ENCODE results near the gene SAC3D1. TPM values are rescaled to one million over a fixed set of nuclear protein-coding genes. Genes with fewer than 3 reads are reported as not detected.

The SAC3D1 gene
- total and polyA plus RNA-seq, 8 donors = 1.8 to 97.6 (median 11.7) TPM

- Histone ChIP-seq H3K4me1 (peaks cover 14 to 32% (median 23%) of the 10 kb centered on the region in 4 donors), H3K27me3 (no peaks in the 10 kb centered on the region), H3K9me3 (no peaks in the 10 kb centered on the region), H3K4me3 (no peak overlapping the region), H3K27ac (no peak overlapping the region), H3K36me3 (peaks cover 22 to 54% (median 48%) of the 10 kb centered on the region in 4 donors)
- no peak for DNase-seq
- no peak for TF ChIP-seq EP300 (IDR thresholded peaks at IDR 0.05)
- no peak for TF ChIP-seq CTCF (IDR thresholded peaks at IDR 0.05)
- no peak for TF ChIP-seq POLR2AphosphoS5 (IDR thresholded peaks at IDR 0.05)
- no peak for TF ChIP-seq POLR2A (IDR thresholded peaks at IDR 0.05)
- WGBS, 5 donors = 90 to 97% (median 93%) methylated on average over 7 to 9 of the region's 9 CpGs
- intact Hi-C loops (cut with DNase I; ENCODE audit: low total_unique reads) = no loop called here
Observed at GRCh38 chr11:65086809-65087208, 45.8 kb downstream of the SAC3D1 start.

GRCh38 chr11:65087216-65087615, 46.2 kb downstream of the SAC3D1 start:
- DNase-seq = no peak
- Histone ChIP-seq H3K27ac (no peak overlapping the region), H3K4me3 (no peak overlapping the region), H3K36me3 (peaks cover 22 to 54% (median 48%) of the 10 kb centered on the region in 4 donors), H3K4me1 (peaks cover 14 to 32% (median 23%) of the 10 kb centered on the region in 4 donors), H3K9me3 (no peaks in the 10 kb centered on the region), H3K27me3 (no peaks in the 10 kb centered on the region)
- 83 to 92% (median 86%) methylated on average over 11 of the region's 11 CpGs for WGBS, 5 donors
- intact Hi-C loops (cut with DNase I; ENCODE audit: low total_unique reads) = no loop called here
- TF ChIP-seq CTCF (IDR thresholded peaks at IDR 0.05) (no peak), POLR2AphosphoS5 (IDR thresholded peaks at IDR 0.05) (no peak), EP300 (IDR thresholded peaks at IDR 0.05) (no peak), POLR2A (IDR thresholded peaks at IDR 0.05) (no peak)

- no peak overlapping the region for H3K4me3 ChIP-seq
- peaks cover 22 to 54% (median 48%) of the 10 kb centered on the region in 4 donors for H3K36me3 ChIP-seq
- DNase-seq = no peak
- no peaks in the 10 kb centered on the region for H3K27me3 ChIP-seq
- intact Hi-C loops (cut with DNase I; ENCODE audit: low total_unique reads) = no loop called here
- TF ChIP-seq POLR2A (IDR thresholded peaks at IDR 0.05) (no peak), CTCF (IDR thresholded peaks at IDR 0.05) (no peak), POLR2AphosphoS5 (IDR thresholded peaks at IDR 0.05) (no peak), EP300 (IDR thresholded peaks at IDR 0.05) (no peak)
- no peak overlapping the region for H3K27ac ChIP-seq
- WGBS, 5 donors = 92 to 99% (median 97%) methylated on average over 8 to 15 of the region's 15 CpGs
- no peaks in the 10 kb centered on the region for H3K9me3 ChIP-seq
- H3K4me1 ChIP-seq = peaks cover 14 to 29% (median 23%) of the 10 kb centered on the region in 4 donors
Observed at GRCh38 chr11:65087827-65088226, 46.8 kb downstream of the SAC3D1 start.

- H3K4me1 ChIP-seq = peaks cover 7 to 17% (median 12%) of the 10 kb centered on the region in 4 donors
- no peaks in the 10 kb centered on the region for H3K9me3 ChIP-seq
- TF ChIP-seq EP300 (IDR thresholded peaks at IDR 0.05) (no peak), POLR2A (IDR thresholded peaks at IDR 0.05) (no peak), POLR2AphosphoS5 (IDR thresholded peaks at IDR 0.05) (no peak), CTCF (IDR thresholded peaks at IDR 0.05) (no peak)
- no peak overlapping the region for H3K4me3 ChIP-seq
- no peak overlapping the region for H3K27ac ChIP-seq
- intact Hi-C loops (cut with DNase I; ENCODE audit: low total_unique reads) = no loop called here
- WGBS, 5 donors = 88 to 94% (median 93%) methylated on average over 4 of the region's 4 CpGs
- no peak for DNase-seq
- no peaks in the 10 kb centered on the region for H3K27me3 ChIP-seq
- peaks cover 22 to 54% (median 48%) of the 10 kb centered on the region in 4 donors for H3K36me3 ChIP-seq
Observed at GRCh38 chr11:65089621-65090020, 48.6 kb downstream of the SAC3D1 start.
